AG04449 (cell line): Measurements from ENCODE around the gene HSPD1.

Experiments used
- CTCF ChIA-PET: fragments of 350-600 bp; formaldehyde crosslinking; extraction: SDS; loops from one replicate; lab custom pipeline; 2021; ENCODE audit warnings: antibody characterized with exemption; lab: Yijun Ruan, JAX
- POLR2A ChIA-PET: fragments of 400-600, 350-600 bp; formaldehyde crosslinking; extraction: SDS; loops from one replicate; lab custom pipeline; 2020; ENCODE audit warnings: antibody characterized with exemption, inconsistent platforms; lab: Yijun Ruan, JAX
- DNase-seq: peaks from one replicate; pipeline ENCODE4 v3.0.0-alpha.2; 2010; ENCODE audit warnings: low read depth, low spot score
- H3K4me3 ChIP-seq: 2 replicates; pipeline ENCODE4 v1.5.1; 2011; ENCODE audit warnings: low read depth, mild to moderate bottlenecking, control low read depth, low read length
- TF ChIP-seq, protein P1 (sequence below): IDR thresholded peaks from one replicate; pipeline ENCODE4 v1.5.1; 2011; ENCODE audit warnings: mild to moderate bottlenecking, moderate library complexity, low read length, control low read depth, inconsistent platforms; ENCODE audit not compliant: insufficient read depth; ENCODE audit errors: missing control alignments

HSPD1 gene

GRCh38 chr2:197472166-197472565 lies 27.5 kb downstream of the HSPD1 start:
- no peak for DNase-seq
- ChIA-PET CTCF (no interaction called here), POLR2A (no interaction called here)
- TF ChIP-seq, protein P1, sequence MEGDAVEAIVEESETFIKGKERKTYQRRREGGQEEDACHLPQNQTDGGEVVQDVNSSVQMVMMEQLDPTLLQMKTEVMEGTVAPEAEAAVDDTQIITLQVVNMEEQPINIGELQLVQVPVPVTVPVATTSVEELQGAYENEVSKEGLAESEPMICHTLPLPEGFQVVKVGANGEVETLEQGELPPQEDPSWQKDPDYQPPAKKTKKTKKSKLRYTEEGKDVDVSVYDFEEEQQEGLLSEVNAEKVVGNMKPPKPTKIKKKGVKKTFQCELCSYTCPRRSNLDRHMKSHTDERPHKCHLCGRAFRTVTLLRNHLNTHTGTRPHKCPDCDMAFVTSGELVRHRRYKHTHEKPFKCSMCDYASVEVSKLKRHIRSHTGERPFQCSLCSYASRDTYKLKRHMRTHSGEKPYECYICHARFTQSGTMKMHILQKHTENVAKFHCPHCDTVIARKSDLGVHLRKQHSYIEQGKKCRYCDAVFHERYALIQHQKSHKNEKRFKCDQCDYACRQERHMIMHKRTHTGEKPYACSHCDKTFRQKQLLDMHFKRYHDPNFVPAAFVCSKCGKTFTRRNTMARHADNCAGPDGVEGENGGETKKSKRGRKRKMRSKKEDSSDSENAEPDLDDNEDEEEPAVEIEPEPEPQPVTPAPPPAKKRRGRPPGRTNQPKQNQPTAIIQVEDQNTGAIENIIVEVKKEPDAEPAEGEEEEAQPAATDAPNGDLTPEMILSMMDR: no peak
- no peak overlapping the region for H3K4me3 ChIP-seq

DNA sequence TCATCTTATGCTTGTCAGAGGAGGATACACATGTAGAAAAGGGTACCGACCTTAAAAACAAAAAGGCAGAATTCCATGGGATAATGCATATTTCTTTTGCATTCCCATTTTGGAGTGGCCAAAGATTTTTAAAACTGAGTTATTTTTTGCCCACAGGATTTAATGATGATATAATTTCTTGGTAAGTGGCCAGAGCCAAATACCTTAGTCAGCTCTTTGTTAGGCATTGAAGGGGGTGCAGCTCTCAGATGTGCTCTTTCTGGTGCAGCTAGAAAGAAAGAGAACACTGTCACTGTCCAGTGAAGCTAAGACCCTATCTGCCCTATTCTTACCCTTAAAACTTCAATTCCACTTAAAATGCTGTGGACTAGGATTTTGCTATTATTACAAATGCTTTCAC lies 35.5 kb downstream of the HSPD1 start:
- TF ChIP-seq, protein P1: no peak
- no peak for DNase-seq
- H3K4me3 ChIP-seq: no peak overlapping the region
- CTCF ChIA-PET: interaction anchor here (0.6 to 1.3 kb wide), 3 partner anchors 10 to 351 kb away, joined by 3 read pairs; no protein-coding TSS in a partner anchor
- POLR2A ChIA-PET: interaction anchor here (1.4 kb wide), 1 partner anchor 30 kb away, joined by 4 read pairs; the partner anchor contains the start of gene SF3B1

DNA sequence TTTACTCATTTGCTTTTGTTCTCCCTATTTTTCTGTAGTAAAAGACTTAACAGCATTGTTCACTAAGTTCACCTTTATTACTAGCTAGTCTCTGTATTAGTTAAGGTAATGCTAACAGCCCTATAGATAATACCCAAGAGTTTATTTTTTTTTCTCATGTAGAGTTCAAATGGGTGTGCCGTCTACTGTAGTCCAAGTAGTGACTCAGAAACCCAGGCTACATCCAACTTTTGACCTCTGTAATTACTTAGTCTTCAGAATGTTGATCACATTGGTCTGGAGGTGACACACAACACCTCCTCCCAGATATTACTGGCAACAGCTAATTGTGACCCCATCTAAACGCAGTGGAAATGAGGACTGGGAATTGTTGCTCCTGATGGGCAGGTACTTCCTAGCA lies 38.6 kb downstream of the HSPD1 start:
- DNase-seq: no peak
- TF ChIP-seq, protein P1: no peak
- no peak overlapping the region for H3K4me3 ChIP-seq
- ChIA-PET CTCF (no interaction called here), POLR2A (no interaction called here)

DNA sequence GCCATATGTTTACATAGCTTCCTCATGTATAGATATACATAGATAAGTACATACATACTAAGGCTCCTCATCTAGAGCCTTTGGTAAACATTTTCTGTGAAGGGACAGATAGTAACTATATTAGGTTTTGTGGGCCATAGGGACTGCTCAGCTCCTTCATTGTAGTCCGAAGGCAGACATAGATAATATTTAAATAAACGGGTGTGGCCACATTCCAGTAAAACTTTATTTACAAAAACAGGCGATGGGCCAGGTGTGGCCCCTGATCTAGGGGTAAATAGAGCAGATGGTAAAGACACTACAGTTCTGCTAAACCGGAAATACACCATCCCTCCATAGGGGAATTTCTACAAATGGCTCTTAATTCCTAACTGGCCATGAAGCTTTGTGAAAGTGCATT lies 39.0 kb downstream of the HSPD1 start:
- no peak overlapping the region for H3K4me3 ChIP-seq
- ChIA-PET POLR2A (no interaction called here), CTCF (no interaction called here)
- TF ChIP-seq, protein P1: no peak
- DNase-seq: no peak

GRCh38 chr2:197455428-197455827 lies 44.2 kb downstream of the HSPD1 start:
- CTCF ChIA-PET: no interaction called here
- no peak for DNase-seq
- no peak overlapping the region for H3K4me3 ChIP-seq
- TF ChIP-seq, protein P1: no peak
- POLR2A ChIA-PET: no interaction called here

GRCh38 chr2:197454923-197455322 lies 44.7 kb downstream of the HSPD1 start:
- H3K4me3 ChIP-seq: peak overlapping the region; percentile 99
- TF ChIP-seq, protein P1: no peak
- no peak for DNase-seq
- CTCF ChIA-PET: no interaction called here
- POLR2A ChIA-PET: interaction anchor here (2.5 kb wide), 1 partner anchor 20 kb away, joined by 25 read pairs; the partner anchor contains the start of gene SF3B1
